Adrenal gland (tissue), 12 donors: Measurements from ENCODE around the gene SEC22C. TPM values are rescaled to one million over a fixed set of nuclear protein-coding genes. Genes with fewer than 3 reads are reported as not detected.
A peak's percentile ranks its signal among the peaks of the same experiment; 100 is the strongest.

ENCODE experiments used
- DNase-seq, 7 donors: peaks; one replicate each; pipeline ENCODE4 v3.0.0-alpha.2; 2019 to 2020
- H3K27ac ChIP-seq, 5 donors: fragments of 200-600 bp; sonication (generic) in 4 of 5; 1 replicate in 3 of 5; 2 replicates in 2 of 5; pipeline versions ENCODE4 v1.5.1 to v1.8.0; 2016 to 2020; ENCODE audit warnings: mild to moderate bottlenecking in 1 of 5
- H3K27me3 ChIP-seq: fragments of 200-600 bp; 2 replicates; pipeline ENCODE4 v1.8.0; 2021
- H3K36me3 ChIP-seq, 2 donors: fragments of 200-600 bp; replicated peaks in 1 of 2; 1 replicate in 1 of 2; 2 replicates in 1 of 2; pipeline versions ENCODE4 v1.5.1 to v1.8.0; 2018 to 2022
- H3K4me1 ChIP-seq, 2 donors: fragments of 200-600 bp; replicated peaks in 1 of 2; 1 replicate in 1 of 2; 2 replicates in 1 of 2; pipeline versions ENCODE4 v1.5.1 to v1.8.0; 2018 to 2021
- H3K4me3 ChIP-seq, 4 donors: fragments of 200-600 bp; sonication (generic) in 3 of 4; one replicate each; pipeline ENCODE4 v1.5.1; 2016 to 2018
- H3K9me3 ChIP-seq, 3 donors: fragments of 200-600 bp; sonication (generic) in 1 of 3; replicated peaks in 1 of 3; 1 replicate in 2 of 3; 2 replicates in 1 of 3; pipeline versions ENCODE4 v1.5.1 to v1.8.0; 2016 to 2021
- POLR2A ChIP-seq, 2 donors: fragments of 450-650 bp; IDR thresholded peaks; one replicate each; pipeline ENCODE4 v1.6.1; 2017; ENCODE audit warnings: antibody characterized with exemption in 2 of 2, mild to moderate bottlenecking in 2 of 2, moderate library complexity in 1 of 2
- WGBS, 4 donors: extraction: QIAGEN DNeasy Blood & Tissue Kit in 2 of 4; methylation state at CpG; one replicate each; pipeline versions ENCODE4 v1.1.5 to v1.1.7; 2013 to 2017; 5-methylcytosine and 5-hydroxymethylcytosine counted together
- intact Hi-C, 2 donors: fragments of 100-400 bp; cut with DNase I; formaldehyde crosslinking; loops; one replicate each; pipeline versions ENCODE4 v1.14.1 to v1.15.0; 2022 to 2023
- polyA plus RNA-seq, 3 donors: library from polyadenylated mRNA; stranded (reverse); fragments of 200-250 nt in 2 of 3; fragments of 350-450 nt in 1 of 3; fragmentation: Illumina TruSeq in 1 of 3; extraction: RNeasy Lipid Tissue Mini Kit (QIAGEN cat#74804) in 1 of 3; gene quantifications; one replicate each; pipeline ENCODE4 v1.2.3, GENCODE V29; 2013 to 2014
- total RNA-seq, 9 donors: library from RNA; depleted of rRNA in 4 of 9; stranded (reverse); fragments of >200 nt in 4 of 9; fragments of 120-200 nt in 1 of 9; fragmentation: NEBNext Ultra II Directional in 1 of 9; extraction: Animal tissue kit (Norgen Biotek cat#: 25700) in 1 of 9; gene quantifications; one replicate each; pipeline versions ENCODE4 v1.1.0 to v1.2.4, GENCODE V29; 2013 to 2023
- TF ChIP-seq, protein P1 (sequence below), 6 experiments: fragments of 450-650 bp in 4 of 6; fragments of 200-600 bp in 2 of 6; sonication (generic) in 1 of 6; IDR thresholded peaks; 1 replicate in 5 of 6; 2 replicates in 1 of 6; pipeline versions ENCODE4 v1.5.1 to v1.8.0; 2016 to 2021; ENCODE audit warnings: antibody characterized with exemption in 6 of 6, mild to moderate bottlenecking in 2 of 6, moderate library complexity in 1 of 6
- donor health status: healthy with polysubstance abuse.
- donor health status: Bipolar disorder and iron deficiency.
- donor health status: DM: yes; HTN: yes; CAD: no.
- donor health status: DM: no; HTN: no; CAD: no.
- donor health status: DM: no; HTN: no; CAD: no.
- donor health status: DM: yes; HTN: yes; CAD: no.

Gene SEC22C
- total and polyA plus RNA-seq, 12 donors = 13.7 to 65.7 (median 41.8) TPM

GRCh38 chr3:42519568-42519962 is 62.2 kb downstream of the SEC22C start:
- no peak for TF ChIP-seq POLR2A (IDR thresholded peaks at IDR 0.05)
- TF ChIP-seq, protein P1, sequence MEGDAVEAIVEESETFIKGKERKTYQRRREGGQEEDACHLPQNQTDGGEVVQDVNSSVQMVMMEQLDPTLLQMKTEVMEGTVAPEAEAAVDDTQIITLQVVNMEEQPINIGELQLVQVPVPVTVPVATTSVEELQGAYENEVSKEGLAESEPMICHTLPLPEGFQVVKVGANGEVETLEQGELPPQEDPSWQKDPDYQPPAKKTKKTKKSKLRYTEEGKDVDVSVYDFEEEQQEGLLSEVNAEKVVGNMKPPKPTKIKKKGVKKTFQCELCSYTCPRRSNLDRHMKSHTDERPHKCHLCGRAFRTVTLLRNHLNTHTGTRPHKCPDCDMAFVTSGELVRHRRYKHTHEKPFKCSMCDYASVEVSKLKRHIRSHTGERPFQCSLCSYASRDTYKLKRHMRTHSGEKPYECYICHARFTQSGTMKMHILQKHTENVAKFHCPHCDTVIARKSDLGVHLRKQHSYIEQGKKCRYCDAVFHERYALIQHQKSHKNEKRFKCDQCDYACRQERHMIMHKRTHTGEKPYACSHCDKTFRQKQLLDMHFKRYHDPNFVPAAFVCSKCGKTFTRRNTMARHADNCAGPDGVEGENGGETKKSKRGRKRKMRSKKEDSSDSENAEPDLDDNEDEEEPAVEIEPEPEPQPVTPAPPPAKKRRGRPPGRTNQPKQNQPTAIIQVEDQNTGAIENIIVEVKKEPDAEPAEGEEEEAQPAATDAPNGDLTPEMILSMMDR (IDR thresholded peaks at IDR 0.05) = no peak
- Histone ChIP-seq H3K27me3 (no peaks in the 10 kb centered on the region), H3K36me3 (no peaks in the 10 kb centered on the region), H3K4me3 (no peak overlapping the region), H3K27ac (no peak overlapping the region), H3K4me1 (no peaks in the 10 kb centered on the region), H3K9me3 (no peaks in the 10 kb centered on the region)
- no peak for DNase-seq
- intact Hi-C loops = no loop called here
- WGBS, 4 donors = 84 to 97% (median 91%) methylated on average over 2 of the region's 2 CpGs

GRCh38 chr3:42518800-42519567 is 62.8 kb downstream of the SEC22C start:
- Histone ChIP-seq H3K36me3 (no peaks in the 10 kb centered on the region), H3K4me3 (no peak overlapping the region), H3K27ac (no peak overlapping the region), H3K27me3 (no peaks in the 10 kb centered on the region), H3K9me3 (no peaks in the 10 kb centered on the region), H3K4me1 (no peaks in the 10 kb centered on the region)
- TF ChIP-seq, protein P1 (IDR thresholded peaks at IDR 0.05) = peak in 3 of 6 experiments; percentile 12 to 19 (median 15)
- TF ChIP-seq POLR2A (IDR thresholded peaks at IDR 0.05) = no peak
- DNase-seq = peak in 1 of 7 donors; percentile 21
- 71 to 90% (median 83%) methylated on average over 1 to 6 of the region's 6 CpGs for WGBS, 4 donors
- intact Hi-C loops = no loop called here

DNA sequence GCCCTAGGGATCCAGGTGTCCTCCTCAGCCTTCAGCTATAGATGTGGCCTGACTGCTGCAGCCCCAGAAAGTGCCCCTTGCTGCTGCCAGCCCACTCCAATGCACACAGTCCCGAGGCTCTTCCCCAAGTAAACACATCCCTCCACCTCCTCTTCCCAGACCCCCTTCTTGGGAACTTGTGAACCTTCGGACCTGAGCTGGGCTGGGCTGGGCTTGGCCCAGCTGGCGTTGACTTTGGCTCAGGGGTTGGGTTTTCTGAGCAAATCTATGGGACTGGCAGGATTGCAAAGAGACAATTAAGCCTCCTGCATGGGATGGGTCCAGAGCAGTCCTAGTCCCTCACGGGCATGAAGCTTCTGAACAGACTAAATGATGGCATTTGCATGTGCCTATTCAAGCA is 64.7 kb downstream of the SEC22C start:
- H3K36me3 ChIP-seq = no peaks in the 10 kb centered on the region
- no peaks in the 10 kb centered on the region for H3K27me3 ChIP-seq
- H3K4me1 ChIP-seq = no peaks in the 10 kb centered on the region
- intact Hi-C loops = no loop called here
- TF ChIP-seq POLR2A (IDR thresholded peaks at IDR 0.05) = no peak
- TF ChIP-seq, protein P1 (IDR thresholded peaks at IDR 0.05) = no peak
- no peak for DNase-seq
- 63 to 93% (median 78%) methylated on average over 4 of the region's 4 CpGs for WGBS, 4 donors
- no peaks in the 10 kb centered on the region for H3K9me3 ChIP-seq
- H3K4me3 ChIP-seq = no peak overlapping the region
- no peak overlapping the region for H3K27ac ChIP-seq

- intact Hi-C loops = no loop called here
- Histone ChIP-seq H3K9me3 (no peaks in the 10 kb centered on the region), H3K4me1 (no peaks in the 10 kb centered on the region), H3K27me3 (no peaks in the 10 kb centered on the region), H3K27ac (no peak overlapping the region), H3K36me3 (no peaks in the 10 kb centered on the region), H3K4me3 (no peak overlapping the region)
- peak in 1 of 7 donors; percentile 37 for DNase-seq
- no peak for TF ChIP-seq POLR2A (IDR thresholded peaks at IDR 0.05)
- TF ChIP-seq, protein P1 (IDR thresholded peaks at IDR 0.05) = no peak
- 73 to 87% (median 80%) methylated on average over 5 of the region's 5 CpGs for WGBS, 4 donors
Measured at GRCh38 chr3:42516443-42516842, 65.3 kb downstream of the SEC22C start.
